ENCODE measurements around the gene CHTF18.
"Not testable (repeated sequence)": the region's sequence is repeated elsewhere in the genome, so short reads cannot be mapped to it uniquely, and the experiment has no call there.

CHTF18 gene

DNA sequence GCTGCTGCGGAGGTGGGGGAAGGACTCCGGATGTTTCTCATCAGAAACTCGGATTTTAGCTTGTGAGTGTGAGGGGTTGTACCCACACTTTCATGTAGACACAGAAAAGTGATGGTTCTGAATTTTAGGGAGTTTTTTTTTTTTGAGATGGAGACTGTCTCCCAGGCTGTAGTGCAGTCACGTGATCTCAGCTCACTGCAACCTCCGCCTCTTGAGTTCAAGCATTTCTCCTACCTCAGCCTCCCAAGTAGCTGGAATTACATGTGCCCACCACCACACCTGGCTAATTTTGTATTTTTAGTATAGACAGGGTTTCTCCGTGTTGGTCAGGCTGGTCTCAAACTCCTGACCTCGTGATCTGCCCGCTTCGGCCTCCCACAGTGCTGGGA, 34.5 kb downstream of the CHTF18 start:
- FAIRE-seq (no peak), DNase-seq (ENCODE audit: insufficient read length, low spot score) (no peak)

DNA sequence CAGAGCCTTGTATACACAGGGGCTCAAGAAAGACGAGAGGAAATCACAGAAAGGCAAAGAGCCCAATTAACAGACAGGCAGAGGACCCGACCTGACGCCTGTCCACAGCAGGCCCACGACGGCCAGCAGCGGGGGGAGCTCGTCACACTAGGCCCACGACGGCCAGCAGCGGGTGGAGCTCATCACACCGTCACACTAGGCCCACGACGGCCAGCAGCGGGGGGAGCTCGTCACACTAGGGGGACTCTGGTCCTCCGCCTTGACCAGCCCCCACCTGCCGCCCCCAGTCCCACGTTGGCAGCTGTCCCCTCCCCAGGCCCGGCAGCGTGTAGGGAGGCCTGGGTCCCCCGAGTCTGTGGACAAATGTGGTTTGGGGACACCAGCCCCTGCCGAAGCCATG, 35.8 kb downstream of the CHTF18 start:
- DNase-seq (ENCODE audit: insufficient read length, low spot score) (no peak), FAIRE-seq (peak; percentile 79)

DNA sequence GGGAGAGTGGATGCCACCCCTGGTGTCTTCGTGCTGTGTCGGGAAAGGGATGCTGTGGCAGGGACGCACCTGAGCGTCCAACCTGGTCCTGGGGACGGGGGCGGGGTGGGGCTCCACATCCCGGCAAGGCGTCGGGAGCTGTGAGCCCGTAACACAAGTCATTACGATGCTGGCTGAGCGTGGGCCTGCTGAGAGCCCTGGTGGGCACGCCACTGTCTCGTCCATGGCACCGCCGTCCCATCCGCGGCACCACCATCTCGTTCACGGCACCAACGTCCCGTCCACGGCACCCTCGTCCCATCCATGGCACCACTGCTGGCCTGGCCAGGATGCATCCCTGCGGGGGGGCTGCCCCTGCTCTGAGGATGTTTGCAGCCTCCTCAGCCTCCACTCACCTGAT, 36.2 kb downstream of the CHTF18 start:
- DNase-seq (ENCODE audit: insufficient read length, low spot score) (no peak), FAIRE-seq (no peak)

DNA sequence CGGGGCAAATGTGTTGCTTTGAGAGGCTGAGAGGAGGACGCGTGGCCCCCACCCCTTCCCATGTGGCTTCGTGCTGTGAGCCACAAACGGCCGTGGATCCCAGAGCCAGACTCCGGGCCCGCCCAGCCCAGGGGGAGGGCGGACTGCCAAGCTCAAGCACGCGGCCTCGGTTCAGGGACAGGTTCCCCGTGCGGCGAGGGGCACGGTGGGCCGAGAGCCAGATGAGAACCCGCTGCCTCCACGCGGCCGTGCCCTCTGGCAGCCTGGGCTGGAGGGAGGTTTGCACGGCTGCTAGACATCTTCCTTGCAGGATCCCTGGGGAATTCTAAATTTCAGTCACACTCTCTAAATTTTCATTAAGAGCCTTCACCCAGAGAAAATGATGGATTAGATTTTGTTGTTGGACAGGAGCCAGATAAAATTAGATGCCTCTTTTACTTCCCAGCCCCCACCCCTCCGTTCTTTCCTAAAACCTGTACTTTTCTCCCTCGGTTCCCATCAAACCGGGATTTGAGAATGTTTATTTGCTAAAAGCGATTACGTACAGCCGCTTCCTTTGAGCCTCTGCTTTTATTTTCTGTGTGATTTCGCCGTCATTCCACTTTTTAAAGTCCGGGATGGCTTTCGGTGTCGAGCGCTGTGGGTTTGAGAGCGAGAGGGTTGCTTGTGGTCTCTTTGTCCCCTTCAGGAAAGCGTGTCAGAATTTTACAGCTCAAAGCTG, 37.1 kb downstream of the CHTF18 start:
- FAIRE-seq (no peak), DNase-seq (ENCODE audit: insufficient read length, low spot score) (no peak)

DNA sequence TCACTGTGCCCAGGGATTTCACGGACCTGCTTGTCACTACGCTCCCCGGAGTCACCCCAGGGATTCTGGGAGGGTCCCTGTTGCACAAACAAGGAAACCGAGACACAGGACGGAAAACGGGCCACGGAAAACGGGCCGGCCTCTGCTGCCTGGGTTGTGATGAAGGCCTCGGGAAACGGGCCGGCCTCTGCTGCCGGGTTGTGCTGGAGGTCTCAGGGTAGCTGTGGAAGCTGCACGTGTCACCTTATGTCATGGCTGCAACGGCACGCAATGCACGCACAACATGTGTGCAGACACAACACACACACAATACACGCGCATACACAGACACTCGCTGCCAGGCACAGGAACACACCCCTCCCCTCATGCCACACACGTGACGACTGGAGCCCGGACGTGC, 39.1 kb downstream of the CHTF18 start:
- DNase-seq (ENCODE audit: insufficient read length, low spot score) (no peak), FAIRE-seq (no peak)

DNA sequence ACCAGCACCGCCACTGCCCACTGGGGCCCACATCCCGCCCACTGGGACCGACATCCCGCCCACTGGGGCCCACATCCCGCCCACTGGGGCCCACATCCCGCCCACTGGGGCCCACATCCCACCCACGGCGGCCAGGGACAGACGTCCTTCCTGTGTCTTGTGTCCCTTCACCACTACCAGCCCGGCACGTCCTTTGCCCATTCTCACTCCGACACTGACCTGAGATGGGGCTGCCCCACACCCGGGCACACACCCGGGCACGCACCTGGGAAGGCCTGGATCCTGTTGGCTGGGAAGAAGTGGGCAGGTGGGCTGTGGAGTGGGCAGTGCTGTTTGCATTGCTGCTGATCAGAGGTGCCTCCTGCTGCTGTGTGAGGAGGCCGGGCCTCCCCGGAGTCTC, 40.5 kb downstream of the CHTF18 start:
- DNase-seq (ENCODE audit: insufficient read length, low spot score) (no peak), FAIRE-seq (no peak)

DNA sequence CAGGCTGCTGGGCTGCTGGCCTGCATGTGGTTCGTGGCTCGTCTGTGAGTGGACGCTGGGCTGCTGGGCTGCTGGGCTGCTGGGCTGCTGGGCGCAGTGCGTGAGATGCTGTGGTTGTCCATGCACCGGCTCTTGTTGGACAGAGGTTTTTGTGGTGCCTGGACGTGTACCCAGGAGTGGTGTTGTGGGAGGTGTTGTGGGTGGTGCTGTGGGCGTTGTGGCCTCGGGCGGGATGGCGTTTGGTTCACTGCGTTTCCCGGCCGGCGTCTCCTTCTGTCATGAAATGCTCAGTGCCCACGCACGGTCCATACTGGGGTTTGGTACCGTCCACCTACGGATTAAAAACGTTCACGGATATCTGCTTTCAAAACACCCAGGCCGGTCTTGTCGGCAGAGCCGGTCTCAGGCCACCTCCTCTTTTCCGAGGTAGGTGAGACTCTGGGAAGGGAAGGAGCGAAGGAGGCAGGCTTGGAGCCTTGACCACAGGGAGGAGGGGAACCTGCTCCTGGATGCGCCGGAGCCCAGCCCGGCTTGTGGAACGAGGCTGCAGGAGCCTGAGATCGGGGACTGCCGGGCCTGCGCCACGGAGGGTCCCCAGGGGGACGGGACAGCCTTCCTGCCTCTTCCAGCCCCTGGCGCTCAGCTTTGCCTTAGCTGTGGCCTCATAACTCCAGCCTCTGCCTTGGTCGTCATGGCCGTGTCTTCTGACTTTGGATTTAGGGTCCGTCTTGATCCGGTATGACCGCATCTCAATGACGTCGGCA, 41.9 kb downstream of the CHTF18 start:
- FAIRE-seq: no peak
- DNase-seq (ENCODE audit: insufficient read length, low spot score): no peak

DNA sequence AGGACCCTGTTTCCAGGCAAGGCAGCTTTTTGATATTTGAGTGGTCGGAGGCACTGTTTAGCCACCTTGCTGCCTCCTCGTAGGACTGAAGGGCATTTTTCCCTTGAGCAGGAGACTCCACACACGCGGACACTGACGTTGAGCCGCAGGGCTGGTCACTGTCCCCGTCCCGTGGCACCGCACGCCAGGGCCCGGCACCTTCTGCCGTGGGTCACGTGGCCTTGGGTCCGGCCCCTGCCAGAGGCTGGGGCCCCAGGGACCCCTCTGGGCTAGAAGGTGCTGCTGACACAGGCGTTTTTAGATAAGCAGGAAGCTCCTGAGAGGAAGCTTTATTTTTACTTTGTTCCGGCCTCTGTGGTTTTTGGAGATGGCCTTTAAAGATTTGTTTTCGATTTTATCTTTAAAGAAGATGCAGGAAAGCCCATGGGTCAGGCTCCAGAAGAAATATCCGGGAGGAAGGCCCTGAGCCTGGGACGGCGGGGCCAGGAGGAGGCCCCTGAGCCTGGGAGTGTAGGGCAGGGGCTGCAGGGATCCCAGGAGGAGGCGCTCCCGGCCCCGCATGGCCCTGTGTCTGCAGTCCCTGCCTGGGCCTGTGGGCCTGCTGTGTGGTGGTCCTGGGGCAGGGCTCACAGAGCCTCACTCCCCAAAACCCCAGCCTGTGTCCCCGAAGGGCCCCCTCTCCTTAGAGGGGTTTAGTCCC, 42.6 kb downstream of the CHTF18 start:
- DNase-seq (ENCODE audit: insufficient read length, low spot score) (no peak), FAIRE-seq (no peak)

DNA sequence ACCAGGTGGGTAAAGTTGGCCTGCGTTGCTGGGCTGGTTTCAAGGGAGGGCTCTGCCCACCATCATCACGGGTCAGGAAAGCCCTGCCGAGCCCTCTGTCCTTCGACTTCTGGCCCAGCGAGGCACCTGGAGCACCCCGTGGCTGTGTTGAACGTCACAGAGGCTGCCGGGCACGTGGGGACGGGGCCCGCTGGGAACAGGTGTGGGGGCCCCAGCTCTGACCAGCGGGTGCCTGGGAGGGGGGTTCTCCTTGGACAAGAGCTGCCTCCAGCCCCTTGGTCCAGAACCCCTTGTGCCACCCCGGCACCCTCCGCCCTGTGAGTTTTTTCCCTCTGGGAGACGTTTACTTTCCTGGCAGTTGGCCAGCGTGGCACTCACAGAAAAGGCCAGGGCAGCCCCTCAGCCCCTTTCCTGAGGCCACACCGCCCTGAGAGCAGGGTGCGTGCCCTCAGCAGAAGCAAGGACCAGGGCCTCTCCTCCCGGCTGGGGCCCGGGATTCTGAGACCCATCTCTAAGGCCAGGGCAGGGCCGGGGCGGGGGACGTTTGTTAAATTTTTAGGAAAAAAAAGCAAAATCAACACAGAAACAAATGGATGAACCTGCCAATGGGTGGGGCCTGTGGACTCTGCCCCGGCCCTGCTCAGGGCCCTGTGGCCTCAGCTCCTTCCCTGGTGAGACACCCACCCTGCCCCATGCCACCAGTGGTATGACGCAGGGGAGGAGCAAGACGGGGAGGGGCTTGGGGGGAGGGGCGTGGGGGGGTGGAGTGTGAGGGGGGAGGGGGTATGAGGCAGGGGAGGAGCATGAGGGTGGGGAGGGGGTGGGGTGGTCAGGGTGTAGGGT, 43.4 kb downstream of the CHTF18 start:
- FAIRE-seq: no peak
- no peak for DNase-seq (ENCODE audit: insufficient read length, low spot score)

DNA sequence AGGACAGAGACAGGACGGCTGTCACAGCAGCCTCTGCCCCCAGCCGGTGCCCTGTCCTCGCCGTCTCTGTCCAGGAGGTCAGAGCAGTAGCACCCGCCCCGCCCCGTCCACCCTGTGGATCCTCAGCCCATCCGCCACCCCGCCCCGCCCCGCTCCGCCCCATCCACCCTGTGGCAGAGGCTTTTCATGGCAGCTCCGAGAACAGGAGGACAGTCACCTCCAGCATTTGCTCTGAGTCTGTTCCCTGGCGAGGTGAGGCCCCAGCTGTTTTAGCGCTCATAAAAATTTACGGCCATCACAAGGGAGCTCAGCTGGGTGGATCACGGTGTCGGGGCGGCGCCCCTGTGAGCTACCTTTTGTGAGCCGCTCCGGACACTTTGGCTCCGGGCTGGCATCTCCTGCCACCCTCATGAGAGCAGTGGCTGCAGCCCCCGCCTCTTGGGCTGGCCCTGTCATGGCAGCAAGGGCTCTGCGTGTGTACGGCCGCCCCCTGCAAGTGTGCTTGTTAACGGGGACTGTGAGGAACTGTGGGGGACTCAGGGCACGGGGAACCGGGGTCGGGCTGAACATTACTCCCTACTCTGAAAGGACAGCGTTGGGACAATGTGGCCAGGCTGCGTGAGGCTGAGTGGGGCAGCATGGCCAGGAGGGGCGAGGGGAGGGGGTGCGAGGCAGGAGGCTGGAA, 44.4 kb downstream of the CHTF18 start:
- no peak for DNase-seq (ENCODE audit: insufficient read length, low spot score)

DNA sequence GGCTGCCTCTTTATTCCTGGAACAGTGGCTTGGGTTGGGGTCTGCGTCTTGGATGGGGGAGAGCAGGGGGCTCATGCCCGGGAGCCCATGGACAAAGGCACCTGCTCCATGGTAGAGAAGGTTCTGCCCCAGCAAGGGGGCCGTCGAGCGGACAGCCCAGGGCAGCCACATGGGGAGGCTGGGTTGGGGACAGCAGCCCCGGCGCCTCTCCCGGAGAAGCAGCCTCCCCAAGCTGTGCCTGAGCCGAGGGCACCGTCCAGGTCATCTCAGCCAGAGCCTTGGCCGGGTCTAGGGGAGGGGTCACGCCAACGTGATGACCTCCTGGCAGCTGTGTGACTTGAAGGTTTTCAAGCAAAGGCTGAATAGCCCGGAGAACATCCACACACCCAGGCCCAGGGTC, 45.0 kb downstream of the CHTF18 start:
- FAIRE-seq: no peak
- DNase-seq (ENCODE audit: insufficient read length, low spot score): no peak

More for the DNA sequence above, 44.4 kb downstream of the CHTF18 start:
- FAIRE-seq: no peak

DNA sequence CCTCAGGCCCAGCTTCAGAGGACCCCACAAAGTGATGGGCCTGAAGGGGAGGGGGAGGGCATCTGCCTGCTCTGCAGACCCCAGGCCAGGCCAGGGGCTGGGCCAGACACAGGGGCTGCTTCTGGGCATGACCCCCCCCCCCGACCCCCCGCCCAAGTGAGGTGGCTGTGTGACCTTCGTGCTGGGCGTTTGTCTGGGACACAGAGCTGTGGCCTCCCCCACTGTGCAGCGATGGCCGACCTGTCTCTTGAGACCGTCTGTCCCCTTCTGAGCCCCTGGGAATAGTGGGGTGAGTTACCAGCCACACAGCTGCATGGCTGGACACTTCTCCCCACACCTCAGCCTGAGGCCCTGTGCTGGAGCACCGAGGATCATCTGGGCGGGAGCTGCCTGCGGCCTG, 47.0 kb downstream of the CHTF18 start:
- DNase-seq (ENCODE audit: insufficient read length, low spot score): no peak
- FAIRE-seq: no peak

DNA sequence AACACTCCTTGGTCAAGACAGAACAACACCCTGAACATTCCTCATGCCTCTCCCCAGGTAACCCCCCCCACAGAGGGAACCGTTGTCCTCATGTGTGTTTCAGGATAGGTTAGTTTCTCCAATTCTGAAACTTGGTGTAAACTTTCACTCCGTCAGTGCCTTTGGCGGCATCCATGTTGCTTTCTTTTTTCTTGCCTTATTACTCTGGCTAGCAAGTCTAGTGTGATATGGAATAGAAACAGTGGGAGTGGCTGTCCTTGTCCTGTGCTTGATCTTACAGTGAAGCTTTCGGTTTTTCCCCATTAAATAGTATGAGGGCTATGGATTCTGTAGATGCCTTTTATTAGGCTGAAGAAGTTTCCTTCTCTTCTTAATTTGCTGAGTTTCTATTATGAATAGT, 47.8 kb downstream of the CHTF18 start:
- FAIRE-seq (no peak), DNase-seq (ENCODE audit: insufficient read length, low spot score) (no peak)

DNA sequence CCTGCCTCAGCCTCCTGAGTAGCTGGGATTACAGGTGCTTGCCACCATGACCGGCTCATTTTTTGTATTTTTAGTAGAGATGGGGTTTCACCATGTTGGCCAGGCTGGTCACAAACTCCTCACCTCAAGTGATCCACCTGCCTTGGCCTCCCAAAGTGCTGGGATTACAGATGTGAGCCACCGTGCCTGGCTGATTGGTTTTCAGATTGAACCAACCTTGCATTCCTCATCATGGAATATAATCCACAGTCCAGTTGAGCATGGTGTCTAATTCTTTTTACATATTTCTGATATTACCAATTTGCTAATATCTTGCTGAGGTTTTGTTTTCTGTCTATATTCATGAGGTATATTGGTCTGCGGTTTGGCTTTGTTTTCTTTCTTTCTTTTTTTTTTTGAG, 48.4 kb downstream of the CHTF18 start:
- FAIRE-seq: not testable (repeated sequence)

DNA sequence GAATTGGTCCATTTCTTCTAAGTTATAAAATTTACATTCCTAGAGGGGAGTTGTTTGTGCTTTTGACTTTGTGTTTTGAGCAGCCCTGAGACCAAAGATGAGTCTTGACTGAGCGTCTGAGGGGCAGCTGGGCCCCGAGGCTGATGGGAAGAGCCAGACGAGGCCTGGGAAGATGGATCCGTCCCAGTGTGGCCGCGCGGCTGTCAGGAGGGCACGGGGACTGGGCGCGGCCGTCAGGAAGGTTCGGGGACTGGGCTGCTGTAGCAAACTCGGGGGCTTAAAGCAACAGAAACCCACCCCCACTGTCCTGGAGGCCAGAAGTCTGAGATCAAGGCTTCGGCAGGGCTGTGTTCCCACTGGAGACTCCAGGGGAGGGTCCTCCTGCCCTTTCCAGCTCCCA, 50.3 kb downstream of the CHTF18 start:
- FAIRE-seq: no peak
- no peak for DNase-seq (ENCODE audit: insufficient read length, low spot score)

More for the DNA sequence above, 48.4 kb downstream of the CHTF18 start:
- not testable (repeated sequence) for DNase-seq (ENCODE audit: insufficient read length, low spot score)

DNA sequence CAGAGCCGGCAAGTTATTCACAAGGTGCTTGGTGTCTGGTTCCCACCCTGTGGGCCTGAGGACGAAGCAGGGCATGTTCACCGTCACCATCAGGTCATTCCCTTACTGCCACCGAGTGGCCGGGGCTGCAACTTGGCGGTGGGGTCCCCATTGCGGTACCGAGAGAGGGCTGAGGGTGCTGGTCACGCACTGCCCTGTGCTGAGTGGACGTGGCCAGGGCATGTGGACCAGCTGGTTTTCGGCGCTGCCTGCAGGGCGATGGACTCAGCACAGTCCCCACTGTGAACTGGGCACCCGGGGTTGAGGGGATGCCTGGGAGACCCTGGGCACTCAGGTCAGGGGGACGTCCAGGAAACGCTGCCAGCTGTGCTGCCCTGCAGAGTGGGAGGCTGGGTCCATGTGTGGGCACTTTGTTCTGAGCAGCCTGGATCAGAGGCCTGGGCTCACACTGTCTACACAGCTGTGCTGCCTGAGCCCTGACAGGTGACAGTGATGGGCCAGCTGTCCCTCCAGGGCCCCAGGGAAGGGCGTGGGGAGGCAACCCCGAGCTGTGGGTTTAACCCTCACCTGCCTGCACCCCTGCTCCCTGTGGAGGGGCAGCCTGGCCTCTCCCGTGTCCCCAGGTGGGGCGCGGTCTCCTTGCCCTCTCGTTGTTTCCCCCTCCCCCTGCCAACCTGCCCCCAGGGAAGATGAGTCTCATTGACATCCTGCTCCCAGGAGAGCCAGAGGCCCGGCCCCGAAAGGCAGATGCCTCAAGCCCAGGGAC, 51.4 kb downstream of the CHTF18 start:
- FAIRE-seq: no peak
- no peak for DNase-seq (ENCODE audit: insufficient read length, low spot score)

DNA sequence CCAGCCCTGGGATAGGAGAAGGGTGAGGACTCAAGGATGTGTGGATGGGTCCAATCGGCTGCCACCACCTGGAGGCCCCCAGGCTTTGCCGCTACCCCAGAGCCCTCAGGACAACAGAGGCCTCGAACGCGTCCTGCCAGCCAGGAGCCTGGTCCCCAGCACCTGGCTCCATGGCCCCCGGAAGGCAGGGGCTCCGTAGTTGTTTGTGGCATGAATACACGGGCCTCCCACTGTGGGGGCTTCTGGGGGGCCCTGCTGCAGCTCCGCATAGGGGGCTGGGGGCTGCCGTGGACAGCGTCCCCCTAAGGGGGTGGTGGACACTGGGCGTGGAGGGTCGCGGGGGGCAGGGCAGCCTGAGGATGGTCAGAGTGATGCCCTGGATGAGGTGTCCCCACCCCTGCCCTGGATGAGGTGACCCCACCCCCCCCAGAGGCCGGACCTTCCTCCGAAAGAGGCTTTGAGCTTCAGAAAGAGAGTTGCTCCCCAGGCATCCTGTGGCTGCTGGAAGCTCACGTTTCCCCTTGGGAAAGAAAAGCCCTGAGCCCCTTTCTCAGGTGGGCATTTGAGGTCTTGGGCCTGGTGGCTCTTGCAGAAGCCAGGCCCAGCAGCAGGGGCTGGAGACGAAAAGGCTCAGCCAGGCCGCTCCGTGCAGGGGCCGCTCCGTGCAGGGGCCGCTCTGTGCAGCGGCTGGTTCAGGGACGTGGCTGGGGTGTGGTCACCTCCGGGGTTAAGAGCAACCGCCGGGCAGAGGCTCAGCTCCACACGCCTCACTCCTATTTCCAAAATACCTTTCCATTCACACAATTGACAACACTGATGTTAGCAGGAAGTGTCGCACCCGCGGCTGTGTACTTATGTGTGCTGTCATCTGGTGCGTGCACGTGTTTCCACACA, 52.4 kb downstream of the CHTF18 start:
- DNase-seq (ENCODE audit: insufficient read length, low spot score): no peak
- FAIRE-seq: no peak

DNA sequence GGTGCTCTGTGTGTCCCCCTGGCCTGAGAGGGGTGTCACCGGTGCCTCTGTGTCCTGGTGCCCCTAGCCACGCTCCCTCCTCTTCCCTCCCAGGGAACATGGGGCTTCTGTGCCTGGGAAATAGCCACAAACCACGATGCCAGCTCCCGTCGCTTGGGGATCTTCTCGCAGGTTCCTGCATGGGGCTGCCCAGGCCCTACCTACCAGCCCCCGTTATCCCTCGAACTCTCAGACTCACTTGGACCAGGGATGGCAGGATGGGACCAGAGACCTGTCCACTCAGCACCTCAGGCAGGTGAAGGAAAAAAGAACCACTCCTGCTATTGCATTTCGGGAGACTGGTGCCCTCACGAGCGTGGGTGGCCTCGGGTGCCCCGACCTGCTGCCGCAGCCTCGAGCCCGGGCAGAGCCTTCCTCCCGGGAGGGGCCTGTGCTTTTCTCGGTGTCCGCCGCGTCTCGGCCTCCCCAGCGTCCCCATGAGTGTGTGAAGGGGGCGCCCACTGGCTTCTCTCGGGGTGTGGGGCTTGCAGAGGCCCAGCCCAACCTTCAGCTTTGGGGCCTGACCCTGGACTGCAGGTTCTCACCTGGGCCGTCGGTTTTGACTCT, 53.1 kb downstream of the CHTF18 start:
- no peak for FAIRE-seq
- no peak for DNase-seq (ENCODE audit: insufficient read length, low spot score)
